SIG-M5 treated with dmso at 0.1 percent for 504 hours (cell line): ENCODE data around the gene ZNF407.
A peak's percentile ranks its signal among the peaks of the same experiment; 100 is the strongest.

ENCODE experiments used
- DNase-seq: peaks from one replicate; lab custom pipeline; 2025; ENCODE audit not compliant: unreplicated experiment; lab: John Stamatoyannopoulos, UW

Gene ZNF407

DNA sequence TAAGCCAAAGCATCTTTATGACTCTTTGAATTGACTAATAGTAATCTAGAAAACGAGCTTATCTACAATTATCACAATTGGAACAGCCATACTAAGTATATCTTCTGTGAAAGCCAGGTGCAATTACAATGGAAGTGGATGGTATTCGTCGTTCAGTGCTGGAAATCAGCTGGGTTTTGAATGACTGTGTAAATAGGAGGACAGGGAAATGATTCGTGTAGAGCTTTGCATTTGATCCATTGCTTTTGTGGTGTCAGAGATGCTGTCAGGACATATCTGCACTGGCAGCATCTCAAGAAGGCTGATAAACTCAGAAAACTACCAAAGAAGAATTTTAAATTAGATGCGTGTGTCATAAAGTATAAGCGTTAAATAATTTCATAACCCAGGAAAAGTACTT lies 187.1 kb downstream of the ZNF407 start:
- no peak for DNase-seq

DNA sequence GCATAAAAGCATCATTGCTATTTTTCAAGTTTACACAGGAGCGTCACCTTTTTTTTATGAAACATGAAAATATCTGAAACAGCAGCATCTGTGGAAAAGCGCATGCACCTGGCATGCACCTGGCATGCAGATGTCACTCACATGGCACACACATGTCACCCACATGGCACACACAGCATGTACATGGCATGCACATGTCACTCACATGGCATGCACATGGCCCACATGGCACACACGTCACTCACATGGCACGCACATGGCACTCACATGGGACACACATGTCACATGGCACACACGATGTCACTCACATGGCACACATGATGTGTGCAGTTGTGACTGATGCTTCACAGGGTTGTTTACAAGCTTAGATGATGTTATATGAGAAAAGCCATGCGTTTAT lies 188.0 kb downstream of the ZNF407 start:
- no peak for DNase-seq

DNA sequence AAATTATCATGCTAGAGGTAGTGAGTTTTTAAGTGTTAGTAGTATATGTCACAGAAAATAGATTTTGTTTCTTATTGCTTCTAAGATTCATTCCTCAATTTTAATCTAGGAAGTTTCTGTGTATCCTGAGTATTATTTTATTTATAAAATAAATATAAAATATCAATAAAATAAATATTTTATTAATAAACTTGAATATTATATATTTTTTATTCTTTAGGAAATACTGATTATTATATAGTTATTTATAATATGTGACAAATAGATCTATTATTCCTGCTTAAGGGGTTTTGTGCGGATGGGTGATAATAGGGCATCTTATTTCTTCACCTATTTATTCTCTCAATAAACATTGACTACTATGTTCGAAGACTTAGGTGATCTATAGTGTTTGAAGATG lies 191.0 kb downstream of the ZNF407 start:
- no peak for DNase-seq

DNA sequence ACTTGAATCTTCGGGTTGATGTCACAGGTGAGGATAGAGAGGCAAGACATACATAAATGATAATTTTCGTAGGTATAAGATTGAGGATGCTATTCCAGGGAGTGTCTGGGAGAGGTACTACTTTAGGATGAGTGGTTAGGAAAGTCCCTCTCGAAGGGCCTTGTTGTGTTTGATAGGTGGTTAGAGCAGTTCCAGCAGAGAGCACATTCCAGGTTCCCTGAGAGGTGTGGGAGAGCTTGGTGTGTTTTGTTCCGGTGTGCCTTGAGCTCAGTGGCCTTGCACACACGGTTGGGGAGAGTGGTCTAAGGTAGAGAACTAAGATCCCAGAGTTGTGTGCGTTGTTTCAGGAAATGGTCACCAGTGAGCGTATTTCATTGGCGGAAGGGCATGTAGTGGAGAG lies 191.4 kb downstream of the ZNF407 start:
- DNase-seq = no peak

DNA sequence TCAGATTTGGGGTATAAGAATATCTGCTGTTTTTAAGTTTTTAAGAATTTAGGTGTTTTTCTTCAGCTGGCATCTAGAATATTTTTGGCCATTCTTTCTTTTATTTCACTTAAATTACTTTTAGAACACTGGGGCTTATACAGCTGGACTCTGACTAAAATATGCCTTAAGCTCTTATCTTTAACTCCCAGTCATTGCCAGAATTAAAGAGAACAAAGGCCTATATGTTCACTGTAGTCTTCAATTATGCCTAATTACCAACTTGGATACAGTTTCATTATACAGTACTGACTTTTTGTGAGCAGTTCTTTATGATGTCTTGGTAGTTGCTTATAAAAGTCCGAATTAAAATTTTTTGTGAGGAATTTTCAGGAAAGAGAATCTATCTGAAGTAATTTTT lies 192.8 kb downstream of the ZNF407 start:
- no peak for DNase-seq

DNA sequence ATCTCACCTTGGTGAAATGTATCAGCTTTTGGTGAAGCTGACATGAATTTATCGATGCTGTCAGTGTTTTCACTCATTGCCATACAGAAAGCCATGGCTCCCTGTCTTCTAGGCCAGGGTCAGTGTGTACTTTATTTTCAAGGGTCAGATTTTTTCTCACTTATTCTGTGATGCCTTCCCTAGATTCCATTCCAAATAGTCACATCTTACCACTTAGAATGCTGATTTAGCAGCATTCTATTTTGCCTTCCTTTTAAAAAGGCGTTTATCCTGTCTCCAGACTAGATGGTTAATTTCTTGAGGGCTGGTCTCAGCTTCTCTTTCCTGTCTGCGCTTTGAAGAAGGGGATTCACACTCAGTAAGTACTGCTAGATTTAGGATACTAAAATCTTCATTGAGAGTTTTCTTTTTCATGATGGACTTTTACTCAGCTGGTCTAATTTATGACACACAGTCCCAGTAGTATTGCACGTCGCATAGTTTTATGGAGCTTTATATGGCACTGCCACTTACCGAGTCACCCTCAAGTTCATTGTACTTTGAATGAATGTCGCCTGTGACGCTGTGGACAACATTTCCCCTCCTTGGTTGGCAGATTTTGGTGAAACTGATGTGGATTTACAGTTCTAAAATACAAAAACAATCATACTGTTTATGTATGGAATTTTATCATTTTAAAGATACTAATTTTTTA lies 194.0 kb downstream of the ZNF407 start:
- DNase-seq = no peak

DNA sequence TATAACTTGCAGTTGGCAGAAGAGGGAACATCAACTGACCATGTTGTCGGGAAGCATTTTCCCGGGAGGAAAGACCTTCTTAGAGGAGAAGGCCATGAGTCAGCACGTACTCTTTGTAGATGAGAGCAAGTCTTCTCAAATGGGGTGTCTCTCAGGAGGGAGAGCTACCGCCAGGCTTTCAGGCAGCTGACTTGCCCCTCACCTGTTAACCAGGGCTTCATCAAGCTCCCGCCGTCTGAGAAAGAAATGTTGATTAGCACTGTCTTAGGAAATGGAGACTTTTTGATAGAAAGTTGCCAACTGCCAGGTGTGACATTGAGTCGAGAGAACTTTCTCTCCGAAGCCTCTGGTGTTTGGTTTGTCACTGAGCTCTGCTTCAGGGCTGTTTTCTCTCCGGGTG lies 196.1 kb downstream of the ZNF407 start:
- DNase-seq = no peak

DNA sequence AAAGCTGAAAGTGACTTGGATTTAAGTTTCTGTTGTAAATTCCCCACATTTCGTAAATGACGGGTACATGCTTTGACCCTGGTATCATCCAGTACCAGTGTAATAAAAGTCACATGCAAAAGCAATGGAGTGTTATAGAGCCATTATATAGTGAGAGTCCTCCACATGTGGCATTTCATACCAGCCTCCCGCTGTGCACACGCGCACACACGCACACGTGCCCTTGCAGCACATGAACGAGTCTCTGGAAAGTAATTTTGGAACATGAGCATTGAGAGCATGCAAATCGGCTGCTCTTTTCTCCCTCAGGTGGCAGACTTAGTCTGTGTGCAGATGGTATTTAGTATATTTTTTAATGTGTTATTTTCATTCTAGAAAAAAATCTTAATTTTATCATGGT lies 198.1 kb downstream of the ZNF407 start:
- DNase-seq = no peak

DNA sequence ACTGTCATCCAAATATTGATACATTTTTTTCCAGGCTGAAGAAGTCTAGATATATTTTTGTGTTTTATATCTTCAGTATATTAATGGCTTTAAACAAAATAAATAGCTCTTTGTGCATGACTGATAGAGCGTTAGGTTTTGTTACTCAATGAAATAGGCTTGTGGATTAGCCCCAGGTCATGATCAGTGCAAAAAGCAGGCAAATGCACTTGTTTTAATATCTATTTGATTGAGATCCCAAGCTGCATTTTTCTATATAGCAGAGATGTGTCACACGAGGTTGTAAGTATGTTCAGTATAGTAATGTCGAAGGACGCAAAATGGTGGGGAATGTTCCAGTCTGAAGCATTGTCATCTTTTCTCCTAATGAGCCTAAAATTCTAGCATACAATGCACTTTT lies 198.5 kb downstream of the ZNF407 start:
- no peak for DNase-seq

DNA sequence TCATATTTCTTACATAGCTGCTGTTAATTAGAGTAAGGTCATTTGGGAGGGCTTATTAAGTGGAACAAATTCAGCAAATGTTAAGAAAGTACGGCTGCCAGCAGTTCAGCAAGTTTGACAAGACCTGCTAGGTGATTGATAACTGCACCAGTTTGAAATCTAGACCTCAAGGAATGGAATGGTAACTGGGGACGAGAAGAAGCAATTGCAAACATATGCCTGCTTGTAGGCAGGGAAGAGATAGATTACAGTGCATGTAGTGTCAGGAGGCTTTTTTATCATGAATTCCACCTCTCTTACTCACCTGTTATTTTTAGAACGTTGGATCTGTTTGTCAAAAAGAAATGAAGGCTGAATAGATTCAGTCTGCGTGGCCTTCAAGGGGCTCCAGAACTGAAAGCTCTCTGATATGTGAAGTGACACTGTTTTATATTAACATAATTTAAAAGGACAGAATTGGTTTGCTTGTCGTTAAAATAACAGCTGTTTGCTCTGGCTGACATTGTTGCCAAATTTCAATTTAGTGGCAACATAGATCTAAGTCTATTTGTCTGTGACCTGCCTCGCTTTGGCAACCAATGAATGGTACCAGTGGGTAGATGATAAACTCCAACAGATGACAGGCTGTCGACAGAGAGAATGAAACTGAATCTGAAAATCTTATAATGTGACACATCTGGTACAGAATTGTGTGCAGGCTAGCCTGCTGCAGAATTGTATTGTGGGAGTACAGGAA lies 199.3 kb downstream of the ZNF407 start:
- no peak for DNase-seq

DNA sequence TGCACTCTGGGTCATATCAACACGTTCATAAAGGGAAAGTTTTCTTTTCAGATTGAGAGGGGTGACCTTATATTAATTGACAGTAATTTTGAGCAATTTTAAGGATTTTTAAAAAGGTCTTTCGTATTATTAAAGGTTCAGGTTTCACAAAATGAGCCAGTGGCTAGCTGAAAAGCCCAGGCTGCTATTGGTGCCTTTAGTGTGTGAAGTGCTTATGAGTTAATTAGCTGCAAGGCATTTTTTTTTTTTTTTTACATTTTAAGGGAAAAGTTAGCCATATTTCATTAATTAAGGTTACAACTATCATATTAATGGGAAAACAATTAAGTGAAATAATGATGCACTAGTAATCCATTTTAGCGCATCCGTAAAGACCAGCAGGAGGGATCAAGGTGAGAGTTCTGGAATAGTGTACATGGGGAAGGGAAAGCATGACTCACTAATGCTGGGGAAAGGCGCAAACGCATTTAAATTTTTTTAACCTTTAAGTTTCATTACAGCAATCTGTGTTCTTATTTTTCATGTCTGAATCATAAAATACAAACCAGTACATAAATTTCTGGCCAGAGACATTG lies 200.0 kb downstream of the ZNF407 start:
- no peak for DNase-seq

DNA sequence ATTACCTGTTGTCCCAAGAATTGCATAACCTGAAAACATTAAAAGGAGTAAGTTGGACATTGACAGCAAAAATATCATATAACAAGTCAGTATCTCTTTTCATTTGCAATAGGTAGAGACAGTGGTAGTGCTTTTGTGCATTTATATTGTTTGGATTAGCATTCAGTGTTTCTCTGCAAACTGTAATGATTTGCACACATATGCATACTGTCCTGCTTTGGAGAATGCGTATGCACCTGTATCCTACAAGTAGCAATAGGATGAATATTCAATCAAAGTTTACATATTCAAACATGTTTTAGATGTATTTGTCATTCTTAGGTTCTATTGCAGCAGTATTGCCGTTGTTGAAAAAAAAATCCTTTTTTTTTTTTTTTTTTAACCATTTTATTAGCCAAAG lies 201.9 kb downstream of the ZNF407 start:
- no peak for DNase-seq

DNA sequence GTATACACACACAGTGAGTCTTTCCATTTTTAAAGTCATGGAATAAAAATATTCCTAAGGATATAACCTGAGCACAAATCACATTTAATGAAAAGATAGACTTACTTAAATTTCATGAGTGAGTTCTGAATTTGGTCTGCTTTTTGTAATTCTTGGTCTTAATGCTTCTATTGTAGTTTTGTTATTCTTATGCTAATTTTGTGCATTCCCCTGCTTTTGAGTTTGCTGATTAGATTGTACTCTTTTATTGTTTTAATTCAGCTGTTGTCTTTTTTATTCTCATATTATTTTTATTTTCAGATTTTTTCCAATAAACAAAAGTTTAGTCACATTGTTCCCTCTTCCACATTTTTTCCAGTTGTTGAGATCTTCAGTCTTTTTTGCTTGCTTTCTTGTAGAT lies 202.4 kb downstream of the ZNF407 start:
- DNase-seq = no peak

DNA sequence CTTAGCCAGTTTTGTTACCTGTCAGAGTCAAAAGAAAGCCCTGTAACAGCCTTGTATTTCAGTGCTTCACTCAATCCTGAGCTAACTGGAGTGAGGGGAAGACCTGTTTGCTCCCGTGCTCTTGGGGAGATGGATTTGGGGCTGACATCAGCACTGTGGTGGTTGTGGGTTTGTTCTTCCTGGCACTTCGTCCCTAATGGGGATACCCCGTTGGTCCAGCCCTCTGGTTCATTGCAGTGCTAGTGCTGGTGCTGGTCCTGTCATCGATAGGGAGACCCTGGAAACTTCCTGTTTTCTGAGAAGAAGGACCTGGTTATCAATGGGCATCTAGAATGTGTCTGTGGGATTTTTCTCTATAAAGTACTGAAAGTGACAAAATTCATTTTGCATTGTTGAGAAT lies 205.4 kb downstream of the ZNF407 start:
- DNase-seq = no peak

DNA sequence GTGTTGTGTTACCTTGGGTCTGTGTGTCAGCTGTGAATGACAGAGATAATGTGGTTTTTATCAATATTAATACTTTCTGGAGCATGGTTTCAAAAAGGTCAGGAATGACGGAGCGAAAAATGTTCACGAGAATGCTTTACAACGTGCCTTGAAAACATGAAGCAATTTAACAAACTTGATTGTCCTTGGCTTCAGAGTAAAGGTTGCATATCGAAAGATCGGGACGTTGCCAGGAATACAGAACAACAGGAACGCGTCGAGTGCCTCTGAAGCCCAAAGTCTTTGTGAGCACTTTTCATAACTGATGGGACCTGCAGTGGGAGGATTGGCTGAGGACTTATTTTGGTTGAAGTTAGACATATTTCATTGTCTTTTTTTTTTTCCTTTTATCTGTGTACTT lies 206.1 kb downstream of the ZNF407 start:
- no peak for DNase-seq

DNA sequence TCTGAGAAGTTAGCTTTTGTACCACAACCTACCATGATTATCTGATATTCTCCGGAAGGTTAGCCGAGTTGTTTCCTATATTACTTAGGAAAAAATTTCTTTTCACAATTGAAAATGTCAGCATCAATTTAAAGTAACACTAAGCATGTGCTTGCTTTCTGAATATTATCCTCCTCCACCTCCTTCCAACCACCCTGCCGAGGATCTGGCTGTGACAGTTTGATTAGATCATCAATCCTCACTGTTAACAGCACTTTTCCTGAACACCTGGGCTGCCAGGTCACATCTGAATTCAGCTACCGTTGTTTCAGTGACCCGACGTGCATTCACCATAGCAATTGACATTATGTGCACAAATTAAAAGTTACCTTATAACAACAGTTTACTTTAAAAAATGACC lies 207.0 kb downstream of the ZNF407 start:
- no peak for DNase-seq

DNA sequence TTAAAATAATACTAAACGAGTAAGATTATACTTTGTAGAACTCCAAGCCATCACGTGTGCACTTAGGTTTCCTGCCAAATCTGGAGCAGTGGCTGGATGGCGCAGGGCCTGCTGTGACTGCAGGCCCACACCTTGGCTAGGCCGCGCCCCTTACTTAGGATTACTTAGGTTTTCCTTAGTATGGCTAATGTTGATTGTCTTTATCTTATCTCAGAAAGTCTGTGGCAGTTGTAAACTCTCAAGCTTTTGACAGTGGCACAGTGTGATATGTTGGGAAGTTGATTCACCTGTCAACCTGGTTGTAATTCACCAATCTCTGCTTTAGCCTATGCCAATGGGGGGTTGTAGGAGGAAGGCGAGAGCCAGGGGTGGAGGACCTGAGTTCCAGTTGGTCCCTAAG lies 208.4 kb downstream of the ZNF407 start:
- DNase-seq = no peak

DNA sequence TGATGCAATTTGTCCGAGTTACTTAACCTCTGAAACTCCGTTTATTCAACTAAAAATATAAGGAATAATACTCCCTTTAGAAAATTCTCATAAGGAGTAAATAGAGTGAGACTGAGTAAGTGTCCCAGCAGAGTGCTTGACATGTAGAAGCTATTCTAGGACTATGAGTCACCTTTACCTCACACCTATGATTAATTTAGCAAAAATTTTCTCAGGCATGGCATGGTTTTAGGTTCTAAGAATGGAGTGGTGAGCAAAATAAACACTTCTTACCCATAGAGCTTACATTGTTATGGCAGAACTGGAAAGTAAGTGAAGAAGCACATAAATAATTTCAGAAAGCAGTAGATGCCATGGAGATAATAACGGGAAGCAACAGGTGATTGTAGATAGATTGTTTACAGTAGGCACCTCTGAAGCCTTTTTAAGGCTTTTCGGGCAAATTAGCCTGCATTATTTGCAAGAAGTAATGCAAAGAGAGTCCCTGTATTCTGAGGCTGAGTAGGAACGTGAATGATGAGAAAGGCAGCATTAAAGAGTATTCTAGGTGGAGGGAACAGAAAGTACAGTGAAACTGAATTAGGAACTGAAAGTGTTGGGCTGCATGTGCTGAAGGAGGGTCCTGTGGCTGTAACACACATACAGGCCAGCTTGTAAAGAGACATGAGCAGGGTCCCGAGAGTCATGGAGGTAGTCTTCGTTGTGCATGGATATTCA lies 209.2 kb downstream of the ZNF407 start:
- peak; percentile 79 for DNase-seq

DNA sequence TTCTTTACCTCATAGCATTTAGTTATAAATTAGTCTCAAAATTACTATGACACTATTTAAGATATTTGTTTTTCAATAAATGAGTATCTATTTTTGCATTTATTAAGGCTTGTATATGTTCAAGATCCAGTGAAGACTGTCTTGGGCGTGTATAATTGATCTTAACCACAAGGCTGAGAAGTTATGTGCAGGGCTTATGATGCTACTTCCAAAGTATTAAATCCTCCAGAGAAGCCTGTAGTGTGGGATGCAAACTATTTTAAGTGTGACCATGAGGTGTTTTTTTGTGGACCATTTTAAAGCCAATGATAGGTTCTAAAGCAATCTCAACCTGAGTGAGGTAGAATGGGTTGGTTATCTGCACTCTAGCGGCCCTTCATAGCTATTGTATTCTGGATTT lies 219.9 kb downstream of the ZNF407 start:
- no peak for DNase-seq

DNA sequence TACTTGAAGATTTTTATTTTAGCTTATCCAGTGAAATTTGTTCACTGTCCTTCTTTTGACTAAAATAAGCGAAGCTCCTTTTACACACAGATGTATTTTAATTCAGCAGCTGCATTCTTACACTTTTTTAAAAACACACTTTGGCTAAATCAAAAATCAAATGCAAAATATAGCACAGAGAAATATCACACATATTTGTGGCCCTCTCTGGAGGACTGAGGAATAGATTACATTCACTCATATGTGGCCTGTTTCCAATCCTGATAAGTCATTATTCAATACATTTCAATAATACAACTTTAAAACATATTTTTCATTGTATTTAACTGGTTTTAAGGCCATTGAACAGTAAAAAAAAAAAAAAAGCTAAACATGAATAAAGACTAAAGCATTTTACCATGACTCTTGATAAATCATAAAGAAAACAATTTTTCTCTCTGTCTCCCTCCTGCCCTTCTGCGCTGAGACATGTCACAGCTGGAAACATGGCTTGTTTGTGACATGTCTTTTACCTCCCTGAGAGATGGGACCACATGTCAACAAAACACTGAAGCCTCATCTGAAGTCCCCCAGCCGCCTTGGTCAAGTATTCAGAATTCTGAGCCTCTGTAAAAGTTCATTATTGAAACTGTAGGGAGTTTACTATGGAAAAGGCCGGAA lies 221.0 kb downstream of the ZNF407 start:
- DNase-seq = no peak

DNA sequence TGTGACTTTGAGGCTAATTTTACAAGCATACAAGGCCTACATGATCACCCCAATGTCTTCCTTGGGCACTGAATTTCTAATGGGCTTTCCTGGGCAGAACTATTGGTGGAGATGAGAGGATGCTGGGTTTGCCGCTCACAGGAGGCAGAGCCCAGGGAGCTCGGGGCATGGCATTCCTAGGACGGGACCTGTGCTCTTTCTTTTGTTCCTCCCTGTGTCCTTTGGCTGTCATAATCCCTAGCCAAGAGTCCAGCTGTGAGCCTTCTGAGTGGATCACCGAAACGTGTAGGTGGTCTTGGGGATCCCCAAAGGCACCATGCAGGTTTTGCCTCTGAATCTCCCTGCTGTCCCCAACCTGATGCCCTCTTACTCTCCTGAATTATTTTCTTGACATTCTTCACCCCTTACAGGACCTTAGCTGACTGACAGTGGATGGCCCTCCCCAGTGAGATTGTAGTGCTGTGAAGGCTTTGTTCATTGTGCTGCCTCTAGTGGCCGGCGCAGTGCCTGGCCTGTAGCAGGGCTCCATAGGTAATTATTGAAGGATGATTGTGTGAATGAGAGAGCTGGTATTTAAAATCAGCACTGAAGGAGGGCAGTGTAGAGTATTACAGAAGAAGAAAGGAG lies 221.9 kb downstream of the ZNF407 start:
- peak; percentile 6 for DNase-seq
